Measurements from ENCODE around the gene CLCNKA. TPM values are rescaled to one million over a fixed set of nuclear protein-coding genes. Genes with fewer than 3 reads are reported as not detected.

CLCNKA gene
- total RNA-seq, 3 donors from 2014 or later, result not detected

DNA sequence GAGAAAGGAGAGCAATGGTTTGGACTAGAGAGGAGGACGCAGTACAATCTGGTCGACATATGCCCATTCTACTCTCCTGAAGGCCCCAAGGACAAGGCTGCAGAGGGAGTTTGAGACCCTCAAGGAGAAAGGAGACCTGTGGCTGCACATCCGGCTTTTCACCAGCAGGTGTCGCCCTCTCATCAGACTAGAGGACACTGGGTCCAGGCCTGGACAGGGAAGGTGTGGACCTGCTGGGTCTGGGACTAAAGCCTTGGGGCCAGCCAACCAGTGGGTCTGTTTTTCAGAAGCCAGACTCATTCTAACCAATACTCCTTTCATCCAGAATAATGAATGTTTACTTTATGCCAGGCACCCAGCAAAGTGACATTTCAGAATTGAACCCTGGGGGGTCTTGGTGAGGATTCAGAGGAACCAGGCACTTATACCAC lies 12.8 kb upstream of the CLCNKA start:
- H3K36me3 Mint-ChIP-seq (ENCODE audit: insufficient read depth), result no peaks in the 10 kb centered on the region
- peaks cover 9% of the 10 kb centered on the region for H3K27me3 Mint-ChIP-seq (ENCODE audit: low read depth)
- peaks cover 12% of the 10 kb centered on the region for H3K4me1 Mint-ChIP-seq (ENCODE audit: low read depth)
- ATAC-seq, result peak in 1 of 2 donors; percentile 56
- no peak overlapping the region for H3K4me3 Mint-ChIP-seq
- DNase-seq, result peak; percentile 76
- H3K9me3 Mint-ChIP-seq, result no peaks in the 10 kb centered on the region

DNA sequence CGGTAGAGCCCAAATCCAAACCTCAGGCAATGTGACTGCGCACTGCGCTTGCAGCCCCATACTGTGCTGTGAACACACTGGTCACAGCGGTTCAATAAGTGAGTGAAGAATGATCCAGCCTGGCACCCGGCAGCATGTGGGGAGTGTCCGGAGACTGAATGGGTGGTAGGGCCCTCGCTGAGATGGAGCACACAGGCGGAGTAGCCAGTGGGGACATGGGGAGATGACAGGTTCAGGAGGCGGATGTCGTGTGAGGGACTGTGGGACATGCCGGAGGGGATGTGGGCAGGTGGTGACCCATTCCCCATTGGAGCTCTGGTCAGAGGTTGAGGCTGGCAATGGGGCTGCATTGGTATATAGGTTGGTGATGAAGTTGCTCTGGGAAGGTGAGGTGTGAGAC lies 12.2 kb upstream of the CLCNKA start:
- peaks cover 13% of the 10 kb centered on the region for H3K4me1 Mint-ChIP-seq (ENCODE audit: low read depth)
- no peak for ATAC-seq
- H3K36me3 Mint-ChIP-seq (ENCODE audit: insufficient read depth), result no peaks in the 10 kb centered on the region
- H3K4me3 Mint-ChIP-seq, result no peak overlapping the region
- DNase-seq, result no peak
- H3K27me3 Mint-ChIP-seq (ENCODE audit: low read depth), result peaks cover 15% of the 10 kb centered on the region
- no peaks in the 10 kb centered on the region for H3K9me3 Mint-ChIP-seq

DNA sequence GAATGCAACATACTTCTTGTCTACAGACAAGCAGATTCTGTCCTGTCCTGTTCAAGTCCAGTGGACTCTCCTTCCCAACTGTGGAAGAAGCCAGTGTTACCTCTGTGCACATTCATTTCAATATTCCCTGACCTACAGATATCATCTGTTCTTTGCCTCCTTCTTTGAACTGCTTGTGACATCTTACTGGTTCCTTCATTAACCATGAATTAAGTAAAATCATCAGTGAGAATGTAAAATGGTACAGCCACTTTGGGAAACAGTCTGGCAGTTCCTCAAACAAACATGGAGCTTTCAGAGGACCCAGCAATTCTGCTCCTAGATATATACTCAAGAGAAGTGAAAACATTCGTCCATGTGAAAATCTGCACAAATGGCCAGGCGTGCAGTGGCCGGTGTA lies 11.0 kb upstream of the CLCNKA start:
- ATAC-seq (no peak), DNase-seq (no peak)
- Mint-ChIP-seq H3K4me3 (no peak overlapping the region), H3K36me3 (ENCODE audit: insufficient read depth) (no peaks in the 10 kb centered on the region), H3K9me3 (no peaks in the 10 kb centered on the region), H3K4me1 (ENCODE audit: low read depth) (peaks cover 13% of the 10 kb centered on the region), H3K27me3 (ENCODE audit: low read depth) (peaks cover 21% of the 10 kb centered on the region)

- Mint-ChIP-seq H3K27me3 (ENCODE audit: low read depth) (peaks cover 21% of the 10 kb centered on the region), H3K36me3 (ENCODE audit: insufficient read depth) (no peaks in the 10 kb centered on the region), H3K4me1 (ENCODE audit: low read depth) (peaks cover 10% of the 10 kb centered on the region), H3K9me3 (no peaks in the 10 kb centered on the region), H3K4me3 (no peak overlapping the region)
- ATAC-seq, result no peak
- no peak for DNase-seq
Measured at GRCh38 chr1:16011936-16012589, 9.8 kb upstream of the CLCNKA start.

DNA sequence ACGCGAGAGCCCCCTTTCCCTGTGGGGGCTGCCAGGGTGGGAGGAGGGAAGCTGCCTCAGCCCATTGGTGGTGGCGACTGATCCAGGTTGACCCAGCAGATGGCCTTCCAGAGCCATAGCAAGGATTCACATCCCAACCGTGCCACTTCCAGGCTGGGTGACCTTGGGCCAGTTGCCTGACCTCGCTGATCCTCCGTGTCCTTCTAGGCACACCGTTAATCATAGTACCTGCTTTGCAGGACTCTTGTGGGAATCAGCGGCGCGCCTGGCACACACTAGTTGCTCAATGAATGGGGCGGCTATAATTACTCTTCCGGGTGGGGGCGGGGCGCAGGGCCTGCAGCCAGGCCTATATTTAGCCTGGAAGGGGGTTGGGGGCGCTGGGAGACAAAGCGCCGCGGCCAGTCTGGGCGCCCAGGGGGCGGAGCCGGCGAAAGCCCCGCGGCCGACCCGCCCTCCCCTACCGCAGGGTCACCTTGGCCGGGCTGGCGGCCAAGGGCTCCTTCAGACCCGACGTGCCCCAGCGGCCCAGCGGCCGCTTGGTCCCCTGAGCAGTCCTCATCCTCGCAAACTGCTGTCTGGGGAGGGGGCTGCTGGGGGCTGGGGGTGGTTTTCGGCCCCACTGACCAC lies 9.1 kb upstream of the CLCNKA start:
- H3K4me3 Mint-ChIP-seq, result no peak overlapping the region
- no peaks in the 10 kb centered on the region for H3K9me3 Mint-ChIP-seq
- peaks cover 21% of the 10 kb centered on the region for H3K27me3 Mint-ChIP-seq (ENCODE audit: low read depth)
- peaks cover 9% of the 10 kb centered on the region for H3K4me1 Mint-ChIP-seq (ENCODE audit: low read depth)
- no peaks in the 10 kb centered on the region for H3K36me3 Mint-ChIP-seq (ENCODE audit: insufficient read depth)
- DNase-seq, result peak; percentile 18
- peak; percentile 23 to 49 for ATAC-seq

- Mint-ChIP-seq H3K4me3 (peak overlapping the region; percentile 13), H3K9me3 (no peaks in the 10 kb centered on the region), H3K4me1 (ENCODE audit: low read depth) (peaks cover 9% of the 10 kb centered on the region), H3K36me3 (ENCODE audit: insufficient read depth) (no peaks in the 10 kb centered on the region), H3K27me3 (ENCODE audit: low read depth) (peaks cover 21% of the 10 kb centered on the region)
- ATAC-seq (peak; percentile 71 to 77), DNase-seq (peak; percentile 63)
Measured at GRCh38 chr1:16013220-16013907, 8.5 kb upstream of the CLCNKA start.

DNA sequence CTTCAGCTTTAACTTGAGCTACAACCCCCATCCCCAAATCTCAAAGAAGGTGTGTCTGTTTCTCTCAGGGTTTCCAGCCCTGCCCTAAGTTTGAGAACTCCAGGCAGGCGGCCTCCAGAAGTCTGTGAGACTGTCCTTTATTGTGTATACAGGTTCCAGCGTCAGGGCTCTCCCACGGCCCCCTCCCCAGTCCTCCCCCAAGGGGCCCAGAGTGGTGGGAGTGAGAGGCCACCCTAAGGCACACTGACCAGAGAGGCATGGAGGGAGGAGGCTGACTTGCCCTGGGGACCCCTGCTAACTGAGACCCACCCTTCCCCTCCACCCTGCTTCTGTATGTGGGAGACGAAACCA lies 8.0 kb upstream of the CLCNKA start:
- Mint-ChIP-seq H3K9me3 (no peaks in the 10 kb centered on the region), H3K36me3 (ENCODE audit: insufficient read depth) (no peaks in the 10 kb centered on the region), H3K4me1 (ENCODE audit: low read depth) (peaks cover 9% of the 10 kb centered on the region)

GRCh38 chr1:16014509-16015482 lies 7.0 kb upstream of the CLCNKA start:
- ATAC-seq, result no peak
- DNase-seq, result no peak
- Mint-ChIP-seq H3K4me1 (ENCODE audit: low read depth) (peaks cover 9% of the 10 kb centered on the region), H3K36me3 (ENCODE audit: insufficient read depth) (no peaks in the 10 kb centered on the region), H3K27me3 (ENCODE audit: low read depth) (peaks cover 19% of the 10 kb centered on the region), H3K4me3 (no peak overlapping the region), H3K9me3 (no peaks in the 10 kb centered on the region)

More for the DNA sequence above, 8.0 kb upstream of the CLCNKA start:
- Mint-ChIP-seq H3K4me3 (peak overlapping the region; percentile 13), H3K27me3 (ENCODE audit: low read depth) (peaks cover 21% of the 10 kb centered on the region)
- DNase-seq (no peak), ATAC-seq (no peak)

GRCh38 chr1:16015491-16015890 lies 6.3 kb upstream of the CLCNKA start:
- no peak overlapping the region for H3K4me3 Mint-ChIP-seq

DNA sequence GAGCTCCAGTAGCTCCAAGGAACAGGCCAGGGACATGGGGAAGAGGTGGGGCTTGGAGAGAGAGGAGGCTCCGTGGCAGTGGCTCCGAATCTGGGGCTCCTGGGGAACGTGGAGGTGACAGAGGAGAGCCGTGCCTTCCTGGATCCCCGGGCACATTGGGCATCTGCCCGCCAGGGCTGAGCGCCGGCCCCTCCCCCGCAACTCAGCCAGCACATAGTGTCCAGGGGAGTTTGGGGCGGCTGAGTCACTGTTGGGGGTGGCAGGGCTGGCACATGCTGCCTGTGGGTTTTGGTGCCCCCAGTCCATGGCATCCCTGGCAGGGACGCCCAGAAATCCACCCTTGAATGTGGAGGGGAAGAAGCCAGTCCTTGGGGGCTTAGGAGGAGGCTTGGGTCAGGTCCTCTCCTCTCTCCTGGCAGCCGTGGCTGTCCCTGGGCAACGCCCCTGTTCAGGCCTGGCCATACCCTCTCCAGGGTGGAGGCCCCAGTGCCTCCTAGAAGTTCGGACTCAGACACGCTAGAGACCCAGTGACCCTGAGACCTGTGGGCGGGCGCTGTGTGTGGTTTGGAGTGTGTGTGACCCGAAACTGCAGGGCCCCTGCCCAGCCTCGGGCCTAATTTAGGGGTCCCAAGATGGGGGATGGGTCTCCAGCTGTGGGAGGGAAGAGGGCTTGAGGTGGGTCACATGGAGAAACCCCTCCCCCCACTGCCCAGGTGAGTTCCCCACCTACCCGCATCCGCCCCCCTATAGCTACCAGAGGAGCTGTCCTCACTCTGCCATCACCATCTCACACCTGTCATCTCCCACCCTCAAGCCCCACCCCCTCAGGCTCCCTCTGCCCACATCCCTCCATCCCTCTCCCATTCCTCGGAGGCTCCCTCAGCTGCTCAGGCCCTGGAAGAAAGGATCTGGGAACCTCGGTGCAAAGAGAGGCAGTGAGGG lies 5.6 kb upstream of the CLCNKA start:
- DNase-seq (no peak), ATAC-seq (no peak)
- no peaks in the 10 kb centered on the region for H3K36me3 Mint-ChIP-seq (ENCODE audit: insufficient read depth)
- H3K27me3 Mint-ChIP-seq (ENCODE audit: low read depth), result peaks cover 17% of the 10 kb centered on the region
- peaks cover 9% of the 10 kb centered on the region for H3K4me1 Mint-ChIP-seq (ENCODE audit: low read depth)
- H3K9me3 Mint-ChIP-seq, result no peaks in the 10 kb centered on the region
- no peak overlapping the region for H3K4me3 Mint-ChIP-seq

More at GRCh38 chr1:16015491-16015890, 6.3 kb upstream of the CLCNKA start:
- Mint-ChIP-seq H3K36me3 (ENCODE audit: insufficient read depth) (no peaks in the 10 kb centered on the region), H3K4me1 (ENCODE audit: low read depth) (peaks cover 9% of the 10 kb centered on the region), H3K9me3 (no peaks in the 10 kb centered on the region), H3K27me3 (ENCODE audit: low read depth) (peaks cover 17% of the 10 kb centered on the region)
- ATAC-seq (no peak), DNase-seq (no peak)

GRCh38 chr1:16017076-16017460 lies 4.8 kb upstream of the CLCNKA start:
- Mint-ChIP-seq H3K27me3 (ENCODE audit: low read depth) (peaks cover 17% of the 10 kb centered on the region), H3K36me3 (ENCODE audit: insufficient read depth) (no peaks in the 10 kb centered on the region), H3K9me3 (no peaks in the 10 kb centered on the region), H3K4me3 (no peak overlapping the region), H3K4me1 (ENCODE audit: low read depth) (peaks cover 9% of the 10 kb centered on the region)
- no peak for ATAC-seq
- DNase-seq, result no peak

GRCh38 chr1:16017461-16018303 lies 4.2 kb upstream of the CLCNKA start, which contains the start of gene HSPB7:
Gene HSPB7 (minus strand): TSS chr1:16018043. CDS start chr1:16017963, 80 bp downstream.
- peaks cover 14% of the 10 kb centered on the region for H3K27me3 Mint-ChIP-seq (ENCODE audit: low read depth)
- DNase-seq (no peak), ATAC-seq (no peak)
- peaks cover 5% of the 10 kb centered on the region for H3K4me1 Mint-ChIP-seq (ENCODE audit: low read depth)
- H3K36me3 Mint-ChIP-seq (ENCODE audit: insufficient read depth), result no peaks in the 10 kb centered on the region
- H3K9me3 Mint-ChIP-seq, result no peaks in the 10 kb centered on the region
- no peak within 1 kb of the TSS for H3K4me3 Mint-ChIP-seq
